Neuronal stem cell (in vitro differentiated cells): ENCODE data around the gene GALNT12.

ENCODE experiments used
- DNase-seq: peaks from one replicate; pipeline ENCODE4 v3.0.0-alpha.2; 2013; ENCODE audit warnings: low spot score
- H2AFZ ChIP-seq: one replicate; pipeline ENCODE4 v1.6.1; 2013; ENCODE audit warnings: mild to moderate bottlenecking, low read length, inconsistent platforms
- H2AK5ac ChIP-seq: 2 replicates; pipeline ENCODE4 v1.6.1; 2013; ENCODE audit warnings: low read depth, mild to moderate bottlenecking, inconsistent platforms, low read length, moderate library complexity, mixed read lengths
- H2BK120ac ChIP-seq: 2 replicates; pipeline ENCODE4 v1.6.1; 2013; ENCODE audit warnings: low read depth, mild to moderate bottlenecking, inconsistent platforms, low read length, moderate library complexity, mixed read lengths
- H2BK12ac ChIP-seq: one replicate; pipeline ENCODE4 v1.6.1; 2013; ENCODE audit warnings: low read length, inconsistent platforms
- H2BK15ac ChIP-seq: 2 replicates; pipeline ENCODE4 v1.6.1; 2013; ENCODE audit warnings: mild to moderate bottlenecking, low read length, inconsistent platforms, mixed read lengths
- H2BK5ac ChIP-seq: one replicate; pipeline ENCODE4 v1.6.1; 2013; ENCODE audit warnings: inconsistent platforms, mild to moderate bottlenecking, low read length, moderate library complexity
- H3K14ac ChIP-seq: one replicate; pipeline ENCODE4 v1.6.1; 2013; ENCODE audit warnings: low read length, inconsistent platforms
- H3K18ac ChIP-seq: 2 replicates; pipeline ENCODE4 v1.6.1; 2013; ENCODE audit warnings: low read length, inconsistent platforms
- H3K23ac ChIP-seq: 2 replicates; pipeline ENCODE4 v1.6.1; 2013; ENCODE audit warnings: low read depth, mild to moderate bottlenecking, mixed read lengths, low read length, inconsistent platforms; ENCODE audit not compliant: poor library complexity
- H3K27ac ChIP-seq: replicated peaks from 3 replicates; pipeline ENCODE4 v1.5.1; 2013; ENCODE audit warnings: low read length, inconsistent platforms
- H3K27me3 ChIP-seq, 3 experiments: 2 replicates each; pipeline ENCODE4 v1.6.1; 2013; ENCODE audit warnings: low read length in 3 of 3, mild to moderate bottlenecking in 2 of 3, inconsistent platforms in 1 of 3, low read depth in 1 of 3, mixed read lengths in 1 of 3, moderate library complexity in 1 of 3; ENCODE audit not compliant: control insufficient read depth in 3 of 3, insufficient read depth in 3 of 3
- H3K36me3 ChIP-seq, 2 donors: replicated peaks in 1 of 2; 2 replicates each; pipeline ENCODE4 v1.6.1; 2013; ENCODE audit warnings: low read length in 2 of 2; ENCODE audit not compliant: control insufficient read depth in 2 of 2, insufficient read depth in 2 of 2
- H3K4ac ChIP-seq: 2 replicates; pipeline ENCODE4 v1.6.1; 2013; ENCODE audit warnings: inconsistent platforms, mild to moderate bottlenecking, low read length, moderate library complexity
- H3K4me1 ChIP-seq, 2 donors: 1 replicate in 1 of 2; 2 replicates in 1 of 2; pipeline ENCODE4 v1.6.1; 2013; ENCODE audit warnings: low read length in 2 of 2, low read depth in 1 of 2; ENCODE audit not compliant: control insufficient read depth in 2 of 2, insufficient read depth in 1 of 2
- H3K4me2 ChIP-seq: one replicate; pipeline ENCODE4 v1.6.1; 2013; ENCODE audit warnings: mild to moderate bottlenecking, low read length, inconsistent platforms; ENCODE audit not compliant: insufficient read depth, poor library complexity, severe bottlenecking
- H3K4me3 ChIP-seq, 2 donors: 2 replicates each; pipeline ENCODE4 v1.5.1; 2013; ENCODE audit warnings: low read length in 2 of 2, mild to moderate bottlenecking in 2 of 2, inconsistent platforms in 1 of 2, moderate library complexity in 1 of 2
- H3K79me1 ChIP-seq: one replicate; pipeline ENCODE4 v1.6.1; 2013; ENCODE audit warnings: low read depth, mild to moderate bottlenecking, inconsistent platforms, low read length, moderate library complexity
- H3K9ac ChIP-seq: one replicate; pipeline ENCODE4 v1.6.1; 2013; ENCODE audit warnings: mild to moderate bottlenecking, low read depth, low read length, inconsistent platforms; ENCODE audit not compliant: poor library complexity
- H3K9me3 ChIP-seq, 2 donors: replicated peaks in 1 of 2; 2 replicates each; pipeline versions ENCODE3 to v1.6.1; 2013; ENCODE audit warnings: low read length in 2 of 2, mild to moderate bottlenecking in 2 of 2, inconsistent platforms in 1 of 2, low read depth in 1 of 2, mixed read lengths in 1 of 2, moderate library complexity in 1 of 2; ENCODE audit not compliant: control insufficient read depth in 2 of 2, insufficient read depth in 1 of 2
- H4K8ac ChIP-seq: one replicate; pipeline ENCODE4 v1.6.1; 2013; ENCODE audit warnings: low read depth, mild to moderate bottlenecking, inconsistent platforms, low read length, moderate library complexity
- H4K91ac ChIP-seq: one replicate; pipeline ENCODE4 v1.6.1; 2013; ENCODE audit warnings: low read length, low read depth, mild to moderate bottlenecking, inconsistent platforms; ENCODE audit not compliant: poor library complexity
- WGBS, 2 donors: extraction: QIAGEN DNeasy Blood & Tissue Kit; methylation state at CpG; one replicate each; pipeline ENCODE4 v1.1.7; 2013; ENCODE audit warnings: missing lambda C conversion rate in 2 of 2, mixed read lengths in 1 of 2; ENCODE audit not compliant: insufficient read length in 2 of 2, insufficient replicate concordance in 1 of 2; ENCODE audit errors: extremely low coverage in 2 of 2; 5-methylcytosine and 5-hydroxymethylcytosine counted together

Gene GALNT12

GRCh38 chr9:98765256-98765655 is 42.2 kb upstream of the GALNT12 start:
- no CpG with 5 or more reads among the region's 1 CpG for WGBS, 2 donors
- Histone ChIP-seq H3K27me3 (no peaks in the 10 kb centered on the region), H2BK5ac (no peak overlapping the region), H3K4me3 (no peak overlapping the region), H3K4me2 (no peak overlapping the region), H4K91ac (no peak overlapping the region), H3K4me1 (no peaks in the 10 kb centered on the region), H3K79me1 (no peaks in the 10 kb centered on the region), H2BK15ac (no peak overlapping the region), H2AK5ac (no peak overlapping the region), H2BK12ac (no peak overlapping the region), H3K23ac (no peak overlapping the region), H3K9me3 (peaks cover 2 to 8% of the 10 kb centered on the region in 2 donors), H2AFZ (no peak overlapping the region), H3K9ac (no peak overlapping the region), H3K4ac (no peak overlapping the region), H3K36me3 (peaks cover 31 to 68% of the 10 kb centered on the region in 2 donors), H4K8ac (no peak overlapping the region), H3K18ac (no peak overlapping the region), H3K27ac (no peak overlapping the region), H2BK120ac (no peak overlapping the region), H3K14ac (no peak overlapping the region)
- DNase-seq, result no peak

- Histone ChIP-seq H3K4me1 (no peaks in the 10 kb centered on the region), H3K4ac (no peak overlapping the region), H2BK120ac (no peak overlapping the region), H2BK15ac (no peak overlapping the region), H3K9me3 (peaks cover 4 to 8% of the 10 kb centered on the region in 2 donors), H4K8ac (no peak overlapping the region), H4K91ac (no peak overlapping the region), H2BK12ac (no peak overlapping the region), H3K14ac (no peak overlapping the region), H3K79me1 (no peaks in the 10 kb centered on the region), H3K4me3 (no peak overlapping the region), H3K4me2 (no peak overlapping the region), H3K18ac (no peak overlapping the region), H3K27me3 (no peaks in the 10 kb centered on the region), H2BK5ac (no peak overlapping the region), H3K23ac (no peak overlapping the region), H3K9ac (no peak overlapping the region), H2AFZ (no peak overlapping the region), H2AK5ac (no peak overlapping the region), H3K36me3 (peaks cover 37 to 69% of the 10 kb centered on the region in 2 donors), H3K27ac (no peak overlapping the region)
- no peak for DNase-seq
- WGBS, 2 donors, result no CpG with 5 or more reads among the region's 2 CpGs
These were observed 40.9 kb upstream of the GALNT12 start for GRCh38 chr9:98766586-98766985.

- Histone ChIP-seq H3K23ac (no peak overlapping the region), H3K9ac (no peak overlapping the region), H3K4me1 (no peaks in the 10 kb centered on the region), H3K27ac (no peak overlapping the region), H3K36me3 (peaks cover 41 to 75% of the 10 kb centered on the region in 2 donors), H3K18ac (no peak overlapping the region), H3K9me3 (peaks cover 4 to 8% of the 10 kb centered on the region in 2 donors), H2BK12ac (no peak overlapping the region), H2AFZ (no peak overlapping the region), H3K4ac (no peak overlapping the region), H4K91ac (no peak overlapping the region), H3K14ac (no peak overlapping the region), H2AK5ac (no peak overlapping the region), H2BK5ac (no peak overlapping the region), H2BK120ac (no peak overlapping the region), H3K4me3 (no peak overlapping the region), H2BK15ac (no peak overlapping the region), H3K27me3 (no peaks in the 10 kb centered on the region), H3K4me2 (no peak overlapping the region), H4K8ac (no peak overlapping the region), H3K79me1 (no peaks in the 10 kb centered on the region)
- DNase-seq, result no peak
- WGBS, 2 donors, result no CpG with 5 or more reads among the region's 3 CpGs
These were observed 40.3 kb upstream of the GALNT12 start for GRCh38 chr9:98767196-98767595.

GRCh38 chr9:98767915-98768314 is 39.6 kb upstream of the GALNT12 start:
- H2AK5ac ChIP-seq, result no peak overlapping the region
- H3K4me2 ChIP-seq, result no peak overlapping the region
- no peak overlapping the region for H3K14ac ChIP-seq
- no peaks in the 10 kb centered on the region for H3K27me3 ChIP-seq
- no peak overlapping the region for H2BK5ac ChIP-seq
- peak overlapping the region in 1 of 2 donors; percentile 43 for H3K4me3 ChIP-seq
- peak overlapping the region; percentile 3 for H3K23ac ChIP-seq
- H3K4ac ChIP-seq, result no peak overlapping the region
- H3K9ac ChIP-seq, result no peak overlapping the region
- H4K91ac ChIP-seq, result no peak overlapping the region
- no peak overlapping the region for H2AFZ ChIP-seq
- no peak overlapping the region for H2BK15ac ChIP-seq
- no peak overlapping the region for H2BK120ac ChIP-seq
- no peak overlapping the region for H3K18ac ChIP-seq
- WGBS, 2 donors, result no CpG with 5 or more reads among the region's 7 CpGs
- DNase-seq, result no peak
- peaks cover 46 to 79% of the 10 kb centered on the region in 2 donors for H3K36me3 ChIP-seq
- no peak overlapping the region for H2BK12ac ChIP-seq
- peaks cover 4 to 8% of the 10 kb centered on the region in 2 donors for H3K9me3 ChIP-seq
- no peaks in the 10 kb centered on the region for H3K79me1 ChIP-seq
- no peak overlapping the region for H4K8ac ChIP-seq
- no peak overlapping the region for H3K27ac ChIP-seq
- no peaks in the 10 kb centered on the region for H3K4me1 ChIP-seq
